Body of pancreas (tissue), 4 donors: ENCODE measurements around the gene RTL5.

Experiments used
- POLR2A ChIP-seq, 3 donors: fragments of 450-650 bp; IDR thresholded peaks; one replicate each; pipeline ENCODE4 v1.6.1; 2016; ENCODE audit warnings: antibody characterized with exemption in 3 of 3, mild to moderate bottlenecking in 2 of 3
- TF ChIP-seq, protein P1 (sequence below), 7 experiments: fragments of 450-650 bp in 4 of 7; fragments of 200-600 bp in 3 of 7; sonication (generic) in 3 of 7; IDR thresholded peaks; one replicate each; pipeline ENCODE4 v1.5.1; 2016 to 2019; ENCODE audit warnings: antibody characterized with exemption in 7 of 7

DNA sequence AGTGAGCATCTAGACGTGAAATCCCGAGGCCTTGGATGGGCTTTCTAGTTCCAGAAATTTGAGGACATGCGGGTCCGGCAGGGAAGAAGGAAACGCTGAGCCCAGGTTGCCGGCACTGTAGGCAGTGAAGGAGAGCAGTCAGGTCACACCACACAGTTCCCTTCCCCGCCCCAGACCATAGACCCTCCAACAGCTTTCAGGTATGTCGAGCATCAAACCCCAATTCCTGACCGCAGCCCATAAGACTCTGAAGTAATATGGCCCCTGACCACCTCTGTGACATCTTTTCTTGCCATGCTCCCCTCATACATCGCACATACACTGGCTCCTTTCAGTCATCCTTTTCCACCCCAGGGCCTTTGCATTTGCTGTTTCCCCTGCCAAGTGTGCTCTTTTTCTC is 23.0 kb downstream of the RTL5 start:
- no peak for TF ChIP-seq POLR2A (IDR thresholded peaks at IDR 0.05)
- TF ChIP-seq, protein P1, sequence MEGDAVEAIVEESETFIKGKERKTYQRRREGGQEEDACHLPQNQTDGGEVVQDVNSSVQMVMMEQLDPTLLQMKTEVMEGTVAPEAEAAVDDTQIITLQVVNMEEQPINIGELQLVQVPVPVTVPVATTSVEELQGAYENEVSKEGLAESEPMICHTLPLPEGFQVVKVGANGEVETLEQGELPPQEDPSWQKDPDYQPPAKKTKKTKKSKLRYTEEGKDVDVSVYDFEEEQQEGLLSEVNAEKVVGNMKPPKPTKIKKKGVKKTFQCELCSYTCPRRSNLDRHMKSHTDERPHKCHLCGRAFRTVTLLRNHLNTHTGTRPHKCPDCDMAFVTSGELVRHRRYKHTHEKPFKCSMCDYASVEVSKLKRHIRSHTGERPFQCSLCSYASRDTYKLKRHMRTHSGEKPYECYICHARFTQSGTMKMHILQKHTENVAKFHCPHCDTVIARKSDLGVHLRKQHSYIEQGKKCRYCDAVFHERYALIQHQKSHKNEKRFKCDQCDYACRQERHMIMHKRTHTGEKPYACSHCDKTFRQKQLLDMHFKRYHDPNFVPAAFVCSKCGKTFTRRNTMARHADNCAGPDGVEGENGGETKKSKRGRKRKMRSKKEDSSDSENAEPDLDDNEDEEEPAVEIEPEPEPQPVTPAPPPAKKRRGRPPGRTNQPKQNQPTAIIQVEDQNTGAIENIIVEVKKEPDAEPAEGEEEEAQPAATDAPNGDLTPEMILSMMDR (IDR thresholded peaks at IDR 0.05): no peak
